Occipital lobe (tissue), 2 donors: ENCODE data around the gene PAPPA2. TPM values are rescaled to one million over a fixed set of nuclear protein-coding genes. Genes with fewer than 3 reads are reported as not detected.

Experiments
- DNase-seq: peaks from one replicate; lab custom pipeline; 2025; lab: John Stamatoyannopoulos, UW
- total RNA-seq: library from RNA; depleted of rRNA; stranded (reverse); fragments of >200 nt; gene quantifications from one replicate; pipeline ENCODE4 v1.2.3, GENCODE V29; 2014

Gene PAPPA2
- total RNA-seq, 1 donor from 2014 or later = 13.1 TPM

GRCh38 chr1:176893625-176894352, 430.8 kb downstream of the PAPPA2 start:
- DNase-seq = no peak

GRCh38 chr1:176894450-176894849, 431.5 kb downstream of the PAPPA2 start:
- no peak for DNase-seq
